GM18873 (cell line): Measurements from ENCODE around the gene VWA5B2.

Experiments
- ATAC-seq: cut with Tn5 transposase; IDR thresholded peaks from one replicate; pipeline ENCODE4 v1.9.1; 2021; ENCODE audit warnings: mild to moderate bottlenecking, moderate library complexity, moderate number of reproducible peaks; ENCODE audit not compliant: unreplicated experiment, low FRiP score

VWA5B2 gene

GRCh38 chr3:184240384-184241140 is 11.2 kb downstream of the VWA5B2 start:
- ATAC-seq: no peak

- no peak for ATAC-seq
Observed at GRCh38 chr3:184241141-184241446, 11.7 kb downstream of the VWA5B2 start.

GRCh38 chr3:184241447-184242296 is 12.3 kb downstream of the VWA5B2 start:
- no peak for ATAC-seq

- ATAC-seq: no peak
Observed at GRCh38 chr3:184242297-184242685, 12.9 kb downstream of the VWA5B2 start.

GRCh38 chr3:184248454-184249411 is 19.3 kb downstream of the VWA5B2 start, which contains the start of gene ALG3:
Gene ALG3 (minus strand): TSS chr3:184248962. CDS start chr3:184248940, 22 bp downstream.
- no peak for ATAC-seq

GRCh38 chr3:184249412-184250166 is 20.2 kb downstream of the VWA5B2 start, which contains the start of gene EEF1AKMT4:
Gene EEF1AKMT4 (plus strand): TSS chr3:184249672. CDS start chr3:184249695, 23 bp downstream.
- peak; percentile 78 for ATAC-seq

GRCh38 chr3:184250167-184250828 is 20.9 kb downstream of the VWA5B2 start:
- peak; percentile 58 for ATAC-seq

GRCh38 chr3:184255291-184256039 is 26.1 kb downstream of the VWA5B2 start:
- no peak for ATAC-seq

GRCh38 chr3:184257083-184257915 is 27.9 kb downstream of the VWA5B2 start:
- no peak for ATAC-seq

GRCh38 chr3:184258926-184259325 is 29.5 kb downstream of the VWA5B2 start:
- no peak for ATAC-seq

- no peak for ATAC-seq
Observed at GRCh38 chr3:184259396-184259877, 30.1 kb downstream of the VWA5B2 start.

- ATAC-seq: no peak
Observed at GRCh38 chr3:184259878-184260723, 30.7 kb downstream of the VWA5B2 start.

- no peak for ATAC-seq
Observed at GRCh38 chr3:184260724-184261269, 31.4 kb downstream of the VWA5B2 start.

GRCh38 chr3:184261270-184261853 is 32.0 kb downstream of the VWA5B2 start, which contains the start of gene CAMK2N2:
Gene CAMK2N2 (minus strand): TSS chr3:184261553. CDS start chr3:184261285, 268 bp downstream.
- no peak for ATAC-seq

GRCh38 chr3:184261854-184262763 is 32.7 kb downstream of the VWA5B2 start:
- ATAC-seq: no peak
